LNCaP clone FGC (cell line): ENCODE measurements around the gene OR10G6.

Source experiments
- DNase-seq: peaks from one replicate; pipeline ENCODE4 v3.0.0-alpha.2; 2011; ENCODE audit warnings: low read depth
- H3K4me3 ChIP-seq: 2 replicates; pipeline ENCODE4 v1.5.1; 2011; ENCODE audit warnings: mild to moderate bottlenecking, low read depth, low read length, control low read depth
- CTCF ChIP-seq: IDR thresholded peaks from 2 replicates; pipeline ENCODE4 v1.5.1; 2012; ENCODE audit warnings: mild to moderate bottlenecking; ENCODE audit not compliant: control insufficient read depth, insufficient read depth; ENCODE audit errors: extremely low read depth

Gene OR10G6

GRCh38 chr11:124012697-124013096 lies 17.7 kb upstream of the OR10G6 start, which contains the start of gene OR10G4:
Gene OR10G4 (plus strand): TSS chr11:124012997. CDS start chr11:124015575, 2,578 bp downstream.
- DNase-seq = no peak
- TF ChIP-seq CTCF = no peak
- no peak within 1 kb of the TSS for H3K4me3 ChIP-seq

GRCh38 chr11:123979311-123979710 lies 15.7 kb downstream of the OR10G6 start:
- no peak for TF ChIP-seq CTCF
- no peak overlapping the region for H3K4me3 ChIP-seq
- no peak for DNase-seq

- no peak within 1 kb of the TSS for H3K4me3 ChIP-seq
- no peak for TF ChIP-seq CTCF
- no peak for DNase-seq
These were observed 17.1 kb downstream of the OR10G6 start, which contains the start of gene OR10S1 for GRCh38 chr11:123977731-123978347. Gene OR10S1 (minus strand): TSS chr11:123977781. CDS start chr11:123977664, 117 bp downstream.

- no peak for DNase-seq
- no peak for TF ChIP-seq CTCF
- H3K4me3 ChIP-seq = no peak overlapping the region
These were observed 18.0 kb downstream of the OR10G6 start for GRCh38 chr11:123976770-123977560.

GRCh38 chr11:123973816-123974215 lies 21.1 kb downstream of the OR10G6 start:
- no peak for TF ChIP-seq CTCF
- DNase-seq = no peak
- H3K4me3 ChIP-seq = no peak overlapping the region

- DNase-seq = no peak
- H3K4me3 ChIP-seq = no peak overlapping the region
- TF ChIP-seq CTCF = no peak
These were observed 38.2 kb downstream of the OR10G6 start for GRCh38 chr11:123956752-123957151.
